ENCODE measurements around the gene STEAP1. TPM values are rescaled to one million over a fixed set of nuclear protein-coding genes. Genes with fewer than 3 reads are reported as not detected.

Gene STEAP1
- total RNA-seq, 1 donor: 39.1 TPM

DNA sequence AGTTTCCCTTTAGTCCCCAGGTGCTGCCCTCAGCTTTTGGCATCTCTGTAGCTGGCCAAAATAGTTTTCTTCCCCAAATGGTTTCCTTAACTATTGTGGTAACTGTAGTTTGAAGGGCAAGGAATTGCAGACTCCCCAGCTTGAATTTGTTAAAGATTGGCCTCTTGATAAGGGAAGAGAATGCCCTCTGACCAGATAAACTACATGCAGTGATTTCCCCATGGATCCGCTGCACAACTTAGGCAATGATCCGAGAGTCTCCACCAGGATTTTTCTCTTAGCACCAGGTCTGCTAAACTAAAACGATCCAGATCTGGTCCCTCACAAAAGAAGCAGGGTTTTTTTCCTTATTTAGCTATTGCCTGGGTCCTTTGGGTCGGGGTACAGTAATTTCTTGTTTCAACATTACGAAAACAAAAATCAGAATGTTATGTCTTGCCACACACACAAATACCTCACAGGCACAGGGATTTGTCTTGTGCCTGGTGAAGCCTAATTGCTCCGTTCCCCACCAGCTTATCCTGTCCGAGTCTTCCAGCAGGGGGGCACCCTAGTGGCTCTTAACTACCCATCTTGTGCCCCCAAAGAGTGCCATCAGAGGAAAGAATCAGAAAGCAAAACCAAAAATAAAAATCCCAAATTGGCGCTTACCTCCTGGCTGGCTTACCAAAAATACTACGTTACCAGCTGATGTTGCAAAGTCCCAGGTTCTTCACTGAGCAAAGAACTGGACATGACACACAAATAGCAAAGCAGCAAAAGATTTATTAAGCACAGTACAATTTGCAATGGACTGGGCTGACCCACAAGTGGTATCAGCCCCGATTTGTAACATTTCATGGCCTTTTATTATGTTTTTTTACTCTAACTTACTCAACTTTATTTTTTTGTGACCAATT, 40.9 kb downstream of the STEAP1 start:
- H3K4me2 ChIP-seq (ENCODE audit: insufficient read depth, low read length): no peak overlapping the region
- no peak overlapping the region for H2AFZ ChIP-seq (ENCODE audit: low read length)
- TF ChIP-seq, protein P1, sequence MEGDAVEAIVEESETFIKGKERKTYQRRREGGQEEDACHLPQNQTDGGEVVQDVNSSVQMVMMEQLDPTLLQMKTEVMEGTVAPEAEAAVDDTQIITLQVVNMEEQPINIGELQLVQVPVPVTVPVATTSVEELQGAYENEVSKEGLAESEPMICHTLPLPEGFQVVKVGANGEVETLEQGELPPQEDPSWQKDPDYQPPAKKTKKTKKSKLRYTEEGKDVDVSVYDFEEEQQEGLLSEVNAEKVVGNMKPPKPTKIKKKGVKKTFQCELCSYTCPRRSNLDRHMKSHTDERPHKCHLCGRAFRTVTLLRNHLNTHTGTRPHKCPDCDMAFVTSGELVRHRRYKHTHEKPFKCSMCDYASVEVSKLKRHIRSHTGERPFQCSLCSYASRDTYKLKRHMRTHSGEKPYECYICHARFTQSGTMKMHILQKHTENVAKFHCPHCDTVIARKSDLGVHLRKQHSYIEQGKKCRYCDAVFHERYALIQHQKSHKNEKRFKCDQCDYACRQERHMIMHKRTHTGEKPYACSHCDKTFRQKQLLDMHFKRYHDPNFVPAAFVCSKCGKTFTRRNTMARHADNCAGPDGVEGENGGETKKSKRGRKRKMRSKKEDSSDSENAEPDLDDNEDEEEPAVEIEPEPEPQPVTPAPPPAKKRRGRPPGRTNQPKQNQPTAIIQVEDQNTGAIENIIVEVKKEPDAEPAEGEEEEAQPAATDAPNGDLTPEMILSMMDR (IDR thresholded peaks at IDR 0.05; ENCODE audit: extremely low read depth, low read depth, low read length): no peak
- no peaks in the 10 kb centered on the region for H4K20me1 ChIP-seq (ENCODE audit: insufficient read depth, low read length)
- no peak for DNase-seq (ENCODE audit: insufficient read length, low spot score, missing footprints)
- H3K27ac ChIP-seq (ENCODE audit: low read depth, low read length): no peak overlapping the region
- H3K27me3 ChIP-seq (ENCODE audit: insufficient read depth, low read length): no peaks in the 10 kb centered on the region
- H3K36me3 ChIP-seq (ENCODE audit: insufficient read depth, low read length): no peaks in the 10 kb centered on the region
- no peaks in the 10 kb centered on the region for H3K9me3 ChIP-seq (ENCODE audit: low read depth, low read length)
- H3K4me3 ChIP-seq (ENCODE audit: insufficient read depth, low read length): no peak overlapping the region
- H3K79me2 ChIP-seq (ENCODE audit: insufficient read depth, low read length): no peaks in the 10 kb centered on the region
- H3K4me1 ChIP-seq (ENCODE audit: insufficient read depth, low read length): peaks cover 10% of the 10 kb centered on the region

DNA sequence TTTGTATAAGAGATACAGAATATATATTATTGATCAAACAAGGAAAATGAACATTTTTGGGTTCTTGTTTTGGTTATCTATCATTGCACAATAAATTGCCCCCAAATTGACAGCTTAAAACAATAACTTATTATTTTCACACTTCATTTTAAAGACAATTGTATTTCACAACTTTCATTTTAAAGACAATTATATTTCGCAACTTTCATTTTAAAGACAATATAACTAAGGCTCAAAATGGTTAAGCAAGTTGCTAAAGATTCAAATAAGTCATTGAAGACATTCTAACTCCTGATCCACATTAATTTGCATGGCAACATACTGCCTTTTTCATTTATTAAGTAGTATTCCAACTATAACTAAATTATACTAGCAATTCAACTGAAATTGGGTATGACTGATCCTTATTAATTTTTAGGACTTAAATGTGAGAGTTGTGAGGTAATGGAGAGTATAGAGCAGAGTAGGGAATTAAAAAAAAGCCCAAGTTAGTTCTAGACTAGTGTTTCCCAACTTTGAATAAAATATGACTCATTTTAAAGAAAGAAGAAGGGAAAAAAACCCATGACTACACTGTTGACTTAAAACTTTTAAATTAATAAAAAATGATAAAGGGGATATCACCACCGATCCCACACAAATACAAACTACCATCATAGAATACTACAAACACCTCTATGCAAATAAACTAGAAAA, 47.4 kb downstream of the STEAP1 start:
- DNase-seq (ENCODE audit: insufficient read length, low spot score, missing footprints): no peak
- H3K4me2 ChIP-seq (ENCODE audit: insufficient read depth, low read length): no peak overlapping the region
- H3K4me3 ChIP-seq (ENCODE audit: insufficient read depth, low read length): no peak overlapping the region
- no peaks in the 10 kb centered on the region for H4K20me1 ChIP-seq (ENCODE audit: insufficient read depth, low read length)
- H3K79me2 ChIP-seq (ENCODE audit: insufficient read depth, low read length): no peaks in the 10 kb centered on the region
- no peak overlapping the region for H3K27ac ChIP-seq (ENCODE audit: low read depth, low read length)
- H2AFZ ChIP-seq (ENCODE audit: low read length): no peak overlapping the region
- H3K4me1 ChIP-seq (ENCODE audit: insufficient read depth, low read length): no peaks in the 10 kb centered on the region
- no peaks in the 10 kb centered on the region for H3K27me3 ChIP-seq (ENCODE audit: insufficient read depth, low read length)
- no peaks in the 10 kb centered on the region for H3K36me3 ChIP-seq (ENCODE audit: insufficient read depth, low read length)
- TF ChIP-seq, protein P1 (IDR thresholded peaks at IDR 0.05; ENCODE audit: extremely low read depth, low read depth, low read length): no peak
- no peaks in the 10 kb centered on the region for H3K9me3 ChIP-seq (ENCODE audit: low read depth, low read length)

DNA sequence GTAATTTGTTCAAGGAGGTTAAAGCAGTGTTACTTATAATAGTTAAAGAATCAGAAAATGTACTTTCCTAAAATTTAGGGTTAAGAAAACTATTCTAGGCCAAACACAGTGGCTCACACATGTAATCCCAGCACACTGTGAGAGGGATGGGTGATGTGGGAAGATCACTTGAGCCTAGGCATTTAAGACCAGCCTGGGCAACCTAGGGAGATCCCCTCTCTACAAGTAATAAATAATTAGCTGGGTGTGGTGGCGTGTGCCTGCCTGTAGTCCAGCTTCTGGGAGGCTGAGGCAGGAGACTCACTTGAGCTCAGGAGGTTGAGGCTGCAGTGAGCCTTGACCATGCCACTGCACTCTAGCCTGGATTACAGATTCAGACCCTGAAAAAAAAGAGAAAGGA, 53.7 kb downstream of the STEAP1 start:
- no peak for DNase-seq (ENCODE audit: insufficient read length, low spot score, missing footprints)
- Histone ChIP-seq H3K9me3 (ENCODE audit: low read depth, low read length) (no peaks in the 10 kb centered on the region), H3K36me3 (ENCODE audit: insufficient read depth, low read length) (no peaks in the 10 kb centered on the region), H4K20me1 (ENCODE audit: insufficient read depth, low read length) (no peaks in the 10 kb centered on the region), H3K27me3 (ENCODE audit: insufficient read depth, low read length) (no peaks in the 10 kb centered on the region), H2AFZ (ENCODE audit: low read length) (no peak overlapping the region), H3K27ac (ENCODE audit: low read depth, low read length) (no peak overlapping the region), H3K4me1 (ENCODE audit: insufficient read depth, low read length) (peaks cover 17% of the 10 kb centered on the region), H3K4me3 (ENCODE audit: insufficient read depth, low read length) (no peak overlapping the region), H3K4me2 (ENCODE audit: insufficient read depth, low read length) (no peak overlapping the region), H3K79me2 (ENCODE audit: insufficient read depth, low read length) (peaks cover 9% of the 10 kb centered on the region)
- TF ChIP-seq, protein P1 (IDR thresholded peaks at IDR 0.05; ENCODE audit: extremely low read depth, low read depth, low read length): no peak

DNA sequence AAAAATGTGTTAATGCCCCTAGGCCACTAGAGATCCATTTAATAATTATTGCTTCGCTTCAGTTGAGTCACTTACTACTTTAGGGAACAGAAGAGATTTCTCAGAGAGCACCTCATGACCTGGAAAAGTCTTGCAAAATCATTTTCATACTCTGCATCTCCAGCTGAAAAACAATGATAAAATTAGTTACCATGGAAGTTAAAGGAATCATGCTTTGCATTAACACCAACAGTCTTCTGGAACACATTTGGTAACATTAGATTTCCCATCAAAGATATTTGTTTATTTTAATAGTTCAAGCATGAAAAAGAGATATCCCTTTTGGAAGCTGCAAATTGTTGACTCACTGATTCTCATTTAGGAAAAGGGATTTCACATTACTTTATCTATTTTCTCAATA, 55.5 kb downstream of the STEAP1 start:
- Histone ChIP-seq H3K27ac (ENCODE audit: low read depth, low read length) (no peak overlapping the region), H4K20me1 (ENCODE audit: insufficient read depth, low read length) (no peaks in the 10 kb centered on the region), H3K27me3 (ENCODE audit: insufficient read depth, low read length) (no peaks in the 10 kb centered on the region), H3K36me3 (ENCODE audit: insufficient read depth, low read length) (no peaks in the 10 kb centered on the region), H3K4me1 (ENCODE audit: insufficient read depth, low read length) (peaks cover 20% of the 10 kb centered on the region), H3K4me2 (ENCODE audit: insufficient read depth, low read length) (no peak overlapping the region), H3K4me3 (ENCODE audit: insufficient read depth, low read length) (no peak overlapping the region), H3K9me3 (ENCODE audit: low read depth, low read length) (no peaks in the 10 kb centered on the region), H3K79me2 (ENCODE audit: insufficient read depth, low read length) (peaks cover 23% of the 10 kb centered on the region), H2AFZ (ENCODE audit: low read length) (no peak overlapping the region)
- DNase-seq (ENCODE audit: insufficient read length, low spot score, missing footprints): no peak
- TF ChIP-seq, protein P1 (IDR thresholded peaks at IDR 0.05; ENCODE audit: extremely low read depth, low read depth, low read length): no peak

All from osteoblast (primary cell).